ENCODE measurements around the gene JAZF1. TPM values are rescaled to one million over a fixed set of nuclear protein-coding genes. Genes with fewer than 3 reads are reported as not detected.
"Not testable (repeated sequence)": the region's sequence is repeated elsewhere in the genome, so short reads cannot be mapped to it uniquely, and the experiment has no call there.

JAZF1 gene
- total and polyA plus RNA-seq, 11 donors, result 10.3 to 46.2 (median 26.8) TPM

DNA sequence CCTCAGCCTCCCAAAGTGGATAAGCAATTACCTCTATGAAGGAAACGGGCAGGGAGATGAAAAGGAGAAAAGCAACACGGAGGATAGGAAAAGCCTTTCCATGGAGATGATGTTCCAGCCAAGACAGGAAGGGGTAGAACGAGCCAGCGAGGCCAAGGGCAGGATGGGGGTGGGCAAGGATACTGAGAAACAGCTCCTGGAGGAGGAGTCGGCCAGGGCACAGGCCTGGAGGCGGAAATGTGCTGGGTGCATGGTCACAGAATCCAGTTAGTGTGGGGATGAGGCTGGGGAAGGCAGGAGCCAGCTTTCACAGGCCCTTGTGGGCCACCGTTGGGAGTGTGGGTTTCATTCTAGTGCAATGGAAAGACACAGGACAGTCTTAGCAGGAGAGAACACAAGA lies 162.6 kb downstream of the JAZF1 start:
- Histone ChIP-seq H3K27me3 (no peaks in the 10 kb centered on the region), H3K27ac (peak overlapping the region in 1 of 12 donors; percentile 71), H3K9me3 (no peaks in the 10 kb centered on the region), H3K4me1 (peaks cover 0 to 60% (median 18%) of the 10 kb centered on the region in 12 donors), H3K4me3 (no peak overlapping the region), H3K36me3 (no peaks in the 10 kb centered on the region)
- TF ChIP-seq POLR2A (IDR thresholded peaks at IDR 0.05), result no peak
- TF ChIP-seq CTCF (IDR thresholded peaks at IDR 0.05), result no peak
- no peak for DNase-seq
- no peak for ATAC-seq
- WGBS, 4 donors, result 80 to 88% (median 83%) methylated on average over 7 of the region's 7 CpGs
- intact Hi-C loops (cut with DNase I), result loop anchor here in 4 of 10 donors (5.0 to 10.0 kb wide), 7 partner anchors 73 to 823 kb away; partner anchors contain the start of gene TAX1BP1 (in 1 of the 4)

DNA sequence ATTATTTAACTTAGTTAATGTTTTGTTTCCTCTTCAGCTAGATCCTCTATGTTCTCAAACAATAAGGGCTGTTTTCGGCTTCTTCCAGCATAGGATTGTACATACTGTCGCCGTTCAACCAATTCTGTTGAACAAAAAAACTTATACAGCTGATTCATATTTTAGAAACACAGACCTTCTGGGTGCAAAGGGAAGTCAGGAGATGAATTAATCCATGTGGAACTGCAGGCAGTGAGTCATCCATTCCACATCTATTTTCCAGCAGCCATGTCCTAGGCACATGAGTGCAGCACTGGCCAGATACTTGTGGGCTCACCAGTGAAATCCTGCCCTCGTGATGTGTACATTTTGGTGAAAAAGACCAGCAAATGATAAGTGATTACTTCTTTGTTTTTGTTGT lies 163.2 kb downstream of the JAZF1 start:
- TF ChIP-seq POLR2A (IDR thresholded peaks at IDR 0.05) (no peak), CTCF (IDR thresholded peaks at IDR 0.05) (no peak)
- H3K4me1 ChIP-seq, result peaks cover 0 to 66% (median 18%) of the 10 kb centered on the region in 12 donors
- no peaks in the 10 kb centered on the region for H3K9me3 ChIP-seq
- no peak overlapping the region for H3K4me3 ChIP-seq
- H3K27me3 ChIP-seq, result no peaks in the 10 kb centered on the region
- intact Hi-C loops (cut with DNase I), result loop anchor here in 4 of 10 donors (5.0 to 10.0 kb wide), 7 partner anchors 73 to 823 kb away; partner anchors contain the start of gene TAX1BP1 (in 1 of the 4)
- no peaks in the 10 kb centered on the region for H3K36me3 ChIP-seq
- ATAC-seq (no peak), DNase-seq (no peak)
- H3K27ac ChIP-seq, result peak overlapping the region in 2 of 12 donors; percentile 31 to 71
- 96 to 99% (median 97%) methylated on average over 4 of the region's 4 CpGs for WGBS, 4 donors

DNA sequence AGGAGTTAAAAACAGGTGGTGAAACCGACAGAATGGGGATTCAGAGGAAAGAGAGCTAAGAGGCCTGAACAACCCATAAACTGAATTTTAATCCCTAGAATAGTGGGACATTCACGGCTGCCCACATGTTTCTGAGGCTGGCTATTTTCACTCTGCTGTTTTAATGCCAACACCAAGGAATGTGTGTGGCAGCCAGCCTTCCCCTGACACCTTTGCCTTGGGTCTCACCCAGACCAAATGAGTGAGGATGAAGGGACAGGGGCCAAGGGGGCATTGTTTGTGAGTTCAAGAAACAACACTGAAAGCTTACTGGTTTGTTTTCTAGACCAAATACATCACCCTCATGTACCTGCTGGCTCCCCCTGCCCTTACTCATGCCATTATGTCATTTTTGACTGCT lies 164.3 kb downstream of the JAZF1 start:
- 54 to 85% (median 58%) methylated on average over 2 of the region's 2 CpGs for WGBS, 4 donors
- intact Hi-C loops (cut with DNase I), result loop anchor here in 4 of 10 donors (5.0 to 10.0 kb wide), 7 partner anchors 71 to 821 kb away; partner anchors contain the start of gene TAX1BP1 (in 1 of the 4)
- DNase-seq (peak in 2 of 5 donors; percentile 25 to 33), ATAC-seq (peak; percentile 55 to 70 (median 60))
- no peaks in the 10 kb centered on the region for H3K9me3 ChIP-seq
- TF ChIP-seq CTCF (IDR thresholded peaks at IDR 0.05) (no peak), POLR2A (IDR thresholded peaks at IDR 0.05) (no peak)
- H3K36me3 ChIP-seq, result no peaks in the 10 kb centered on the region
- H3K4me1 ChIP-seq, result peaks cover 0 to 67% (median 17%) of the 10 kb centered on the region in 12 donors
- no peaks in the 10 kb centered on the region for H3K27me3 ChIP-seq
- peak overlapping the region in 5 of 12 donors; percentile 10 to 60 (median 38) for H3K27ac ChIP-seq
- H3K4me3 ChIP-seq, result no peak overlapping the region

- Histone ChIP-seq H3K27me3 (no peaks in the 10 kb centered on the region), H3K9me3 (no peaks in the 10 kb centered on the region), H3K27ac (peak overlapping the region in 1 of 12 donors; percentile 60), H3K4me3 (no peak overlapping the region), H3K36me3 (no peaks in the 10 kb centered on the region), H3K4me1 (peaks cover 0 to 63% (median 11%) of the 10 kb centered on the region in 12 donors)
- DNase-seq (no peak), ATAC-seq (no peak)
- 73 to 86% (median 80%) methylated on average over 4 of the region's 4 CpGs for WGBS, 4 donors
- intact Hi-C loops (cut with DNase I), result loop anchor here in 4 of 10 donors (5.0 to 10.0 kb wide), 7 partner anchors 70 to 820 kb away; partner anchors contain the start of gene TAX1BP1 (in 1 of the 4)
- TF ChIP-seq CTCF (IDR thresholded peaks at IDR 0.05), result no peak
- TF ChIP-seq POLR2A (IDR thresholded peaks at IDR 0.05), result no peak
Measured at GRCh38 chr7:28015169-28015568, 165.4 kb downstream of the JAZF1 start.

- 93 to 98% (median 96%) methylated on average over 4 of the region's 4 CpGs for WGBS, 4 donors
- not testable (repeated sequence) for DNase-seq, H3K36me3 ChIP-seq, H3K9me3 ChIP-seq, H3K4me3 ChIP-seq, ATAC-seq, H3K27me3 ChIP-seq
- peaks cover 0 to 56% (median 6%) of the 10 kb centered on the region in 12 donors for H3K4me1 ChIP-seq
- intact Hi-C loops (cut with DNase I), result loop anchor here in 3 of 10 donors (5.0 to 10.0 kb wide), 5 partner anchors 67 to 820 kb away; no protein-coding TSS in a partner anchor
- peak overlapping the region in 1 of 12 donors; percentile 21 for H3K27ac ChIP-seq
Measured at GRCh38 chr7:28014340-28014739, 166.3 kb downstream of the JAZF1 start.
